Prostate gland (tissue), 2 donors: Measurements from ENCODE around the gene GSTM3. TPM values are rescaled to one million over a fixed set of nuclear protein-coding genes. Genes with fewer than 3 reads are reported as not detected.

Source experiments
- DNase-seq: peaks from one replicate; pipeline ENCODE4 v3.0.0-alpha.2; 2019; ENCODE audit warnings: low spot score
- H3K27ac ChIP-seq, 2 donors: fragments of 200-600 bp; sonication (generic); 2 replicates each; pipeline ENCODE4 v1.5.1; 2017 to 2019
- H3K27me3 ChIP-seq: fragments of 200-600 bp; sonication (generic); replicated peaks from 2 replicates; pipeline ENCODE4 v1.5.1; 2019; ENCODE audit not compliant: insufficient read depth
- H3K36me3 ChIP-seq, 2 donors: fragments of 200-600 bp; sonication (generic); 1 replicate in 1 of 2; 2 replicates in 1 of 2; pipeline versions ENCODE4 v1.5.1 to v1.8.1; 2017 to 2019
- H3K4me1 ChIP-seq: fragments of 200-600 bp; sonication (generic); replicated peaks from 2 replicates; pipeline ENCODE4 v1.5.1; 2019
- H3K4me3 ChIP-seq, 2 donors: fragments of 200-600 bp; sonication (generic); 2 replicates each; pipeline ENCODE4 v1.5.1; 2017 to 2019
- H3K9me3 ChIP-seq: fragments of 200-600 bp; sonication (generic); 2 replicates; pipeline ENCODE4 v1.5.1; 2017
- POLR2A ChIP-seq: fragments of 450-650 bp; IDR thresholded peaks from one replicate; pipeline ENCODE4 v1.6.1; 2016; ENCODE audit warnings: antibody characterized with exemption, mild to moderate bottlenecking
- POLR2AphosphoS5 ChIP-seq: sonication (generic); formaldehyde crosslinking; IDR thresholded peaks from one replicate; pipeline ENCODE4 v1.6.1; 2017; ENCODE audit warnings: antibody characterized with exemption
- WGBS: methylation state at CpG from one replicate; pipeline ENCODE4 v1.1.5; 2018; 5-methylcytosine and 5-hydroxymethylcytosine counted together
- intact Hi-C: fragments of 100-400 bp; cut with DNase I; formaldehyde crosslinking; loops from one replicate; pipeline ENCODE4 v1.14.2; 2022
- total RNA-seq, 2 donors: library from RNA; depleted of rRNA; stranded (reverse); fragments of >200 nt; gene quantifications; one replicate each; pipeline ENCODE4 v1.1.0, GENCODE V29; 2016
- TF ChIP-seq, protein P1 (sequence below), 4 experiments: fragments of 200-600 bp in 2 of 4; fragments of 450-650 bp in 2 of 4; sonication (generic) in 2 of 4; IDR thresholded peaks; 1 replicate in 3 of 4; 2 replicates in 1 of 4; pipeline ENCODE4 v1.5.1; 2016 to 2019; ENCODE audit warnings: antibody characterized with exemption in 4 of 4, mild to moderate bottlenecking in 2 of 4, moderate library complexity in 2 of 4

Gene GSTM3
- total RNA-seq = 100 to 1,000 TPM; 103 to 383 TPM

- TF ChIP-seq, protein P1, sequence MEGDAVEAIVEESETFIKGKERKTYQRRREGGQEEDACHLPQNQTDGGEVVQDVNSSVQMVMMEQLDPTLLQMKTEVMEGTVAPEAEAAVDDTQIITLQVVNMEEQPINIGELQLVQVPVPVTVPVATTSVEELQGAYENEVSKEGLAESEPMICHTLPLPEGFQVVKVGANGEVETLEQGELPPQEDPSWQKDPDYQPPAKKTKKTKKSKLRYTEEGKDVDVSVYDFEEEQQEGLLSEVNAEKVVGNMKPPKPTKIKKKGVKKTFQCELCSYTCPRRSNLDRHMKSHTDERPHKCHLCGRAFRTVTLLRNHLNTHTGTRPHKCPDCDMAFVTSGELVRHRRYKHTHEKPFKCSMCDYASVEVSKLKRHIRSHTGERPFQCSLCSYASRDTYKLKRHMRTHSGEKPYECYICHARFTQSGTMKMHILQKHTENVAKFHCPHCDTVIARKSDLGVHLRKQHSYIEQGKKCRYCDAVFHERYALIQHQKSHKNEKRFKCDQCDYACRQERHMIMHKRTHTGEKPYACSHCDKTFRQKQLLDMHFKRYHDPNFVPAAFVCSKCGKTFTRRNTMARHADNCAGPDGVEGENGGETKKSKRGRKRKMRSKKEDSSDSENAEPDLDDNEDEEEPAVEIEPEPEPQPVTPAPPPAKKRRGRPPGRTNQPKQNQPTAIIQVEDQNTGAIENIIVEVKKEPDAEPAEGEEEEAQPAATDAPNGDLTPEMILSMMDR (IDR thresholded peaks at IDR 0.05) = no peak
- TF ChIP-seq POLR2AphosphoS5 = no peak
- TF ChIP-seq POLR2A = no peak
- Histone ChIP-seq H3K36me3 (peaks cover 3 to 4% of the 10 kb centered on the region in 2 donors), H3K27me3 (no peaks in the 10 kb centered on the region), H3K9me3 (no peaks in the 10 kb centered on the region), H3K4me1 (no peaks in the 10 kb centered on the region), H3K27ac (peak within 1 kb of the TSS; percentile 71 to 83), H3K4me3 (peak within 1 kb of the TSS; percentile 49 to 81)
- WGBS = 18% methylated on average over 10 of the region's 10 CpGs
- no peak for DNase-seq
- intact Hi-C loops = no loop called here
Measured at GRCh38 chr1:109740615-109741373, at the start of gene GSTM3. TSS of gene GSTM3 (minus strand) at chr1:109741038. CDS start at chr1:109740287, 751 bp downstream.

DNA sequence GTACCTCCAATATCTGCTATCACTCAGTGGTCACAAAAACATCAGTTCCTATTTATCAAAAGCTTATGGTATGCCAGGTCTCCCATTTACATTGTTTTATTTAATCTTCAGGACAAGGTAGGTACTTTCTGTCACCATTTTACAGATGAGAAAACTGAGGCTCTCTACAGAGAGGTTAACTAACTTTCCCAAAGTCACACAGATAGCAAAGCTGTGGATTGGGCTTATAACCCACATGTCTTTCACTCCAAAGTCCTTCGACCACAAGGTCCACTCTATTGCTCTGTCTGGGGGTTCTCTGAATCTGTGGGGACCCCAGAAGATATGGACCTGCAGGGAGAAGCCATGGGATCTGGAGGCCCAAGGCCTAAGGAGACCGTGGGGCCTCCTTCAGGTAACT is 49.5 kb upstream of the GSTM3 start:
- H3K27ac ChIP-seq = no peak overlapping the region

GRCh38 chr1:109789551-109790180 is 48.8 kb upstream of the GSTM3 start:
- Histone ChIP-seq H3K9me3 (no peaks in the 10 kb centered on the region), H3K36me3 (no peaks in the 10 kb centered on the region), H3K4me3 (no peak overlapping the region), H3K4me1 (no peaks in the 10 kb centered on the region), H3K27ac (no peak overlapping the region), H3K27me3 (no peaks in the 10 kb centered on the region)
- TF ChIP-seq, protein P1 (IDR thresholded peaks at IDR 0.05) = no peak
- TF ChIP-seq POLR2A = no peak
- no peak for TF ChIP-seq POLR2AphosphoS5
- WGBS = 81% methylated on average over 9 of the region's 9 CpGs
- intact Hi-C loops = loop anchor here (5.0 kb wide), 1 partner anchor 193 kb away; the partner anchor contains the start of gene AHCYL1
- no peak for DNase-seq

More for the DNA sequence above, 49.5 kb upstream of the GSTM3 start:
- no peaks in the 10 kb centered on the region for H3K27me3 ChIP-seq
- DNase-seq = no peak
- no peak for TF ChIP-seq POLR2A
- TF ChIP-seq POLR2AphosphoS5 = no peak
- TF ChIP-seq, protein P1 (IDR thresholded peaks at IDR 0.05) = no peak
- no peak overlapping the region for H3K4me3 ChIP-seq
- intact Hi-C loops = loop anchor here (5.0 kb wide), 1 partner anchor 192 kb away; the partner anchor contains the start of gene AHCYL1
- no peaks in the 10 kb centered on the region for H3K36me3 ChIP-seq
- WGBS = 87% methylated on average over 2 of the region's 2 CpGs
- H3K4me1 ChIP-seq = no peaks in the 10 kb centered on the region
- no peaks in the 10 kb centered on the region for H3K9me3 ChIP-seq

DNA sequence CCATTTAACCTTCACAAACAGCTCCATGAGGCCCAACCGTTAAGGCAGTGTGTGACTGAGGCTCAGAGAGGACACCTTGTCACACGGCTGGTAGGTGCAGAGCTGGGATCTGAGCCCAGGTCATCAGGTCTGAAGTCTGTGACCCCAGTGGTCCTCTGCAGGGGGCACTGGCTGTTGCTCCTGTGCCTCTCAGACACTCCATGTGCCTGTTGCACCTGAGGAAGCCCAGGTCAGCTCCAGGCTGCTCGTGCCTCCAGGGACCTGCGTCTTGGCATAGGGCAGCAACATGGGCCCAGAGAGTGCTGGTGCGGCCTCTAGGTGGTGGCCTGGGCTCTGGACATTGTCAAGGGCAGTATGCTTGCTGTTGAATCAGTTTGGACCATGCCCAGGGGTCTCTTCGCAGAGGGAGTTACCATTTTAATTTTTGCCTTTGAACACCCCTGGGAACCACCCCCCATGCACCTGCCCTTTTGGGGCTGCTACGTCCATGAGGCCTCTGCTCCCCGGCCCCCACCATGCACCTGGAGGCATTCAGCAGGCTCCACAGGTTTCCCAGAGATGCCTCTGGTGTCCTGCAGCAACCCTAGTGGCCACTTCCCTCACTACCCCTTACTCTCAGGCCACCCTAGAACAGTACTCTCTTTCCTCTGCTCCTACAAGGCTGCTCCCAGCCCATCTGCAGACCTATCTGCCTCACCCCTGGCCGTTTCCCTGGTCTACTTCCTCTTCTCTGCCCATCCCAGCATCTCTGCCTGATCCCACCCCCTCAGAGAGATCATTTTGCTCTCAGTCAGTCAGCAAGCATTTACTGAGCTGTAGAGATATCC is 48.1 kb upstream of the GSTM3 start:
- Histone ChIP-seq H3K27ac (no peak overlapping the region), H3K9me3 (no peaks in the 10 kb centered on the region), H3K27me3 (no peaks in the 10 kb centered on the region), H3K4me3 (no peak overlapping the region), H3K4me1 (no peaks in the 10 kb centered on the region), H3K36me3 (no peaks in the 10 kb centered on the region)
- no peak for DNase-seq
- no peak for TF ChIP-seq POLR2A
- no peak for TF ChIP-seq POLR2AphosphoS5
- TF ChIP-seq, protein P1 (IDR thresholded peaks at IDR 0.05) = no peak
- 83% methylated on average over 9 of the region's 9 CpGs for WGBS
- intact Hi-C loops = no loop called here
